Cardiac fibroblast (primary cell): ENCODE results near the gene HOXD12.

Experiments
- DNase-seq, 2 donors: peaks; one replicate each; pipeline versions ENCODE4 v3.0.0 to v3.0.0-alpha.2; 2010; ENCODE audit warnings: low read depth in 2 of 2
- H3K4me3 ChIP-seq, 2 donors: replicated peaks in 1 of 2; 1 replicate in 1 of 2; 2 replicates in 1 of 2; pipeline ENCODE4 v1.5.1; 2011; ENCODE audit warnings: low read depth in 2 of 2, low read length in 2 of 2, mild to moderate bottlenecking in 2 of 2, moderate library complexity in 1 of 2
- CTCF ChIP-seq: IDR thresholded peaks from one replicate; pipeline ENCODE4 v1.5.1; 2011; ENCODE audit warnings: low read depth, mild to moderate bottlenecking, low read length, inconsistent platforms

HOXD12 gene

GRCh38 chr2:176149481-176149938, 49.9 kb downstream of the HOXD12 start:
- DNase-seq, result no peak
- TF ChIP-seq CTCF, result no peak
- no peak overlapping the region for H3K4me3 ChIP-seq

DNA sequence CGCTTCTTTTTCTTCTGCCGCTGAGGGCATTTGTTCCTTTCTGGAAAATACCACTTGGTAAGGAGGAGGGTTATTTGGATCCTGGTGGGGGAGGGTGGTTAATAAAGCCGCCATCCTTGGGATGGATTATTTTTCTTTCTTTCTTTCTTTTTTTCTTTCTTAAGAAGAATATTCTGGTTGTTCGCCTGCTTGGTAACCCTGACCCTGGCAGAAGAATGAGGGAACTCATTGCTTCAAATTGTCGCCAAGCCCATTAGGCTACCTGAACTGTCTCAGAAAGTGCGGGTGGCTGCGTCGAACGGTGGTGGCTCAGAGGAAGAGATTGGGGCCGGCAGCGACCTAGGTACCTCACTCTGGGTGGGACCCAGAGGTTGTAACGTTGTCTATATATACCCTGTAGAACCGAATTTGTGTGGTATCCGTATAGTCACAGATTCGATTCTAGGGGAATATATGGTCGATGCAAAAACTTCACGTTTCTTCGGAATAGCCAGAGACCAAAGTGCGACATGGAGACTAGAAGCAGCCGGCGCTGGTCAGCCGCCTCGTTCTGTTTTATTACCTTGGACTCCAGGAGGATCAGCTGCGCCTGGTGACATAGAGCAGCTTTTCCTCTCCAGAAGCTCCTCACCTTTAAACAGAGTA, 50.5 kb downstream of the HOXD12 start:
- no peak for TF ChIP-seq CTCF
- no peak overlapping the region for H3K4me3 ChIP-seq
- no peak for DNase-seq

DNA sequence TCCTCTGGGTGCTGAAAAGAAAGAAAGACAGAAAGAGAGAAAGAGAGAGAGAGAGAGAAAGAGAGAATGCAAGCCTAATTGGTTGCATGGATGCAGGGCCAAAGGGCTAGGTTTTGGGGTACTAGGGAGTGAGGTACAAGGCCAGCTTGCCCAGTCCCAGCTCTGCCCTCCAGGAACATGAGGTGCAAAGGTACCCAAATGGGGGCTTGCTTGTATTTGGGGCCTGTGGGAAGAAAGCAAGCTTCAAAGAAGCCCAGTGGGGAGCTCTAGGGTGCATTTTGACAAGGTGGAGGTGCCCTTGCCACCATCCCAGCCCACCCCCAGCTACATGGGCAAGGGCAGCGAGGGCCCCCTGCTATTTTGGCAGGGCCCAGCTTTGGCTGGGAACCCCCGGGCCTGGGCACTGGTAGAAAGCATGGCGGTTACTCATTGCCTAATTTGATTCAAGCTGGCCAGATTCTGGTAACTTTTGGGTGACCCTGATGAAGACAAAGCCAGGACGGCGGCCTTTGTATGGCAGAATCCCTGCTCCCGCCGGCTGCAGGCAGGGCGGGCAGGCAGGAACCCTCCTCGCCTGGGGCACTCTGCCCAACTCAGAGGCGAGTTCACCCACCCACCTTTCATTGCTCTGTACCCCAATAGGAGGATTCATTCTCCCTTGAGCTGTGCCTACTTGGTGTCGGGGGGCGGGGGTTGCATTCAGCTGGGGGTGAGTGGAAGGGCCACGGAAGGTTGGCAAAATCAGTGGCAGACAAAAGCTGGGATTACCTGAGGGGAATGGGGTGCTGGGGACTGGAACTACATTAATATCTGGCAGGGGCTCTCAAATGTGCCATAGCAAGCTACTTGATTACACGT, 51.2 kb downstream of the HOXD12 start:
- no peak for TF ChIP-seq CTCF

GRCh38 chr2:176151442-176152287, 52.1 kb downstream of the HOXD12 start, which contains the start of gene HOXD4:
TSS of gene HOXD4 (plus strand) at chr2:176151550. CDS start at chr2:176151634, 84 bp downstream.
- no peak for DNase-seq
- no peak for TF ChIP-seq CTCF
- H3K4me3 ChIP-seq, result no peak within 1 kb of the TSS

More for the DNA sequence above, 51.2 kb downstream of the HOXD12 start:
- no peak overlapping the region for H3K4me3 ChIP-seq
- no peak for DNase-seq
